SK-N-SH (cell line): ENCODE data around the gene AUTS2. TPM values are rescaled to one million over a fixed set of nuclear protein-coding genes. Genes with fewer than 3 reads are reported as not detected.

ENCODE experiments used
- CTCF ChIA-PET: fragments of 300-600, 350-600 bp; formaldehyde crosslinking; extraction: SDS; loops from one replicate; lab custom pipeline; 2021; lab: Yijun Ruan, JAX
- POLR2A ChIA-PET: fragments of 350-600 bp; sonication (Branson Sonifier 250); formaldehyde crosslinking; extraction: SDS; loops from one replicate; lab custom pipeline; 2020; ENCODE audit warnings: antibody characterized with exemption, inconsistent platforms; lab: Yijun Ruan, JAX
- DNase-seq: peaks from one replicate; pipeline ENCODE4 v3.0.0; 2012
- H2AFZ ChIP-seq: fragments of 200-600 bp; sonication (generic); 2 replicates; pipeline ENCODE4 v1.8.1; 2016; ENCODE audit warnings: antibody characterized with exemption, mild to moderate bottlenecking, low read depth
- H3F3A ChIP-seq: fragments of 200-600 bp; sonication (generic); replicated peaks from 2 replicates; pipeline ENCODE3; 2016; ENCODE audit warnings: antibody characterized with exemption, mild to moderate bottlenecking; ENCODE audit not compliant: insufficient read depth
- H3K27ac ChIP-seq, 2 experiments: fragments of 200-500 bp in 1 of 2; fragments of 200-600 bp in 1 of 2; sonication (Bioruptor generic) in 1 of 2; sonication (generic), shearing (Covaris generic) in 1 of 2; 2 replicates each; pipeline versions ENCODE4 v1.5.1 to v1.6.1; 2014 to 2016; ENCODE audit warnings: low read depth in 2 of 2, inconsistent platforms in 1 of 2, low read length in 1 of 2, mild to moderate bottlenecking in 1 of 2, mixed read lengths in 1 of 2
- H3K27me3 ChIP-seq: fragments of 200-600 bp; sonication (generic), shearing (Covaris generic); 2 replicates; pipeline ENCODE4 v1.6.1; 2016; ENCODE audit warnings: mixed run types; ENCODE audit not compliant: insufficient read depth
- H3K36me3 ChIP-seq, 2 experiments: fragments of 200-500 bp in 1 of 2; fragments of 200-600 bp in 1 of 2; sonication (Bioruptor generic) in 1 of 2; sonication (generic) in 1 of 2; replicated peaks in 1 of 2; 2 replicates each; pipeline versions ENCODE3 to v1.5.1; 2014 to 2016; ENCODE audit warnings: low read length in 1 of 2, mild to moderate bottlenecking in 1 of 2; ENCODE audit not compliant: insufficient read depth in 2 of 2, control insufficient read depth in 1 of 2
- H3K4me1 ChIP-seq, 2 experiments: fragments of 200-500 bp in 1 of 2; fragments of 200-600 bp in 1 of 2; sonication (Bioruptor generic) in 1 of 2; sonication (generic), shearing (Covaris generic) in 1 of 2; 2 replicates each; pipeline versions ENCODE4 v1.5.1 to v1.6.1; 2014 to 2016; ENCODE audit warnings: low read depth in 1 of 2, low read length in 1 of 2, mixed run types in 1 of 2; ENCODE audit not compliant: insufficient read depth in 2 of 2, control insufficient read depth in 1 of 2
- H3K4me2 ChIP-seq: fragments of 200-600 bp; sonication (generic), shearing (Covaris generic); 2 replicates; pipeline ENCODE4 v1.6.1; 2017; ENCODE audit warnings: mixed run types
- H3K4me3 ChIP-seq, 2 experiments: fragments of 200-500 bp in 1 of 2; fragments of 200-600 bp in 1 of 2; sonication (Bioruptor generic) in 1 of 2; sonication (generic), shearing (Covaris generic) in 1 of 2; 2 replicates each; pipeline versions ENCODE4 v1.5.1 to v1.8.1; 2014 to 2016; ENCODE audit warnings: low read depth in 2 of 2, inconsistent platforms in 1 of 2, low read length in 1 of 2, mild to moderate bottlenecking in 1 of 2, mixed read lengths in 1 of 2, moderate library complexity in 1 of 2
- H3K79me2 ChIP-seq: fragments of 200-600 bp; sonication (generic); 2 replicates; pipeline ENCODE4 v1.8.1; 2017; ENCODE audit warnings: mild to moderate bottlenecking; ENCODE audit not compliant: insufficient read depth
- H3K9ac ChIP-seq: fragments of 200-600 bp; sonication (generic); 2 replicates; pipeline ENCODE4 v1.6.1; 2017; ENCODE audit warnings: mixed run types
- H3K9me2 ChIP-seq: fragments of 200-600 bp; sonication (generic); 2 replicates; pipeline ENCODE4 v1.6.1; 2017; ENCODE audit warnings: mixed run types
- H3K9me3 ChIP-seq: fragments of 200-600 bp; sonication (generic); 2 replicates; pipeline ENCODE4 v1.6.1; 2017; ENCODE audit warnings: mixed run types, mild to moderate bottlenecking, moderate library complexity
- H4K20me1 ChIP-seq: fragments of 200-600 bp; sonication (generic); 2 replicates; pipeline ENCODE4 v1.6.1; 2017; ENCODE audit warnings: mild to moderate bottlenecking, mixed run types; ENCODE audit not compliant: insufficient read depth
- ELF1 ChIP-seq: IDR thresholded peaks from 2 replicates; pipeline ENCODE4 v1.4.0; 2012
- EZH2phosphoT487 ChIP-seq: fragments of 200-600 bp; sonication (generic); IDR thresholded peaks from 2 replicates; pipeline ENCODE4 v1.6.1; 2017; ENCODE audit warnings: low read depth, mixed run types, mild to moderate bottlenecking, antibody characterized with exemption, moderate library complexity, borderline replicate concordance
- FOSL2 ChIP-seq: IDR thresholded peaks from 2 replicates; pipeline ENCODE4 v1.4.0; 2012; ENCODE audit warnings: low read depth, mild to moderate bottlenecking, moderate library complexity, borderline replicate concordance
- FOXJ3 ChIP-seq: sonication (generic); formaldehyde crosslinking; IDR thresholded peaks from 2 replicates; pipeline ENCODE4 v1.5.1; 2020; ENCODE audit warnings: mild to moderate bottlenecking, missing genetic modification reagents
- FOXM1 ChIP-seq: IDR thresholded peaks from 2 replicates; pipeline ENCODE4 v1.4.0; 2012; ENCODE audit warnings: low read depth, mild to moderate bottlenecking
- GABPA ChIP-seq: IDR thresholded peaks from 2 replicates; pipeline ENCODE4 v1.4.0; 2012; ENCODE audit warnings: low read depth, mild to moderate bottlenecking
- IRF3 ChIP-seq: fragments of 150-350 bp; IDR thresholded peaks from 2 replicates; pipeline ENCODE4 v1.6.1; 2016; ENCODE audit warnings: mild to moderate bottlenecking, low read depth, low read length
- MEF2A ChIP-seq: IDR thresholded peaks from 2 replicates; pipeline ENCODE4 v1.4.0; 2012; ENCODE audit warnings: low read depth, borderline replicate concordance
- MXI1 ChIP-seq: IDR thresholded peaks from 2 replicates; pipeline ENCODE4 v1.6.1; 2012; ENCODE audit warnings: mild to moderate bottlenecking, low read depth, low read length, improper control_type of control experiment
- RCOR1 ChIP-seq: fragments of 150-350 bp; IDR thresholded peaks from 2 replicates; pipeline ENCODE4 v1.6.1; 2017; ENCODE audit warnings: antibody characterized with exemption, low read length
- REST ChIP-seq: IDR thresholded peaks from 2 replicates; pipeline ENCODE4 v1.6.1; 2012; ENCODE audit warnings: mild to moderate bottlenecking, low read depth, low read length, moderate library complexity
- SIN3A ChIP-seq: IDR thresholded peaks from 2 replicates; pipeline ENCODE4 v1.6.1; 2012; ENCODE audit warnings: low read depth, mild to moderate bottlenecking, low read length, moderate library complexity, borderline replicate concordance
- TAF1 ChIP-seq: IDR thresholded peaks from 2 replicates; pipeline ENCODE4 v1.6.1; 2012; ENCODE audit warnings: low read depth, mild to moderate bottlenecking, low read length, moderate library complexity, borderline replicate concordance
- TCF12 ChIP-seq: IDR thresholded peaks from 2 replicates; pipeline ENCODE4 v1.4.0; 2012
- TEAD4 ChIP-seq: IDR thresholded peaks from 2 replicates; pipeline ENCODE4 v1.4.0; 2012; ENCODE audit warnings: mild to moderate bottlenecking, borderline replicate concordance; ENCODE audit not compliant: insufficient read depth
- USF1 ChIP-seq: IDR thresholded peaks from 2 replicates; pipeline ENCODE4 v1.4.0; 2012; ENCODE audit warnings: low read depth, borderline replicate concordance
- USF2 ChIP-seq: fragments of 150-350 bp; IDR thresholded peaks from 2 replicates; pipeline ENCODE4 v1.6.1; 2017; ENCODE audit warnings: antibody characterized with exemption, low read length, low read depth, borderline replicate concordance
- YY1 ChIP-seq: IDR thresholded peaks from 2 replicates; pipeline ENCODE4 v1.4.0; 2012; ENCODE audit warnings: low read depth, mild to moderate bottlenecking
- ZBTB33 ChIP-seq: IDR thresholded peaks from 2 replicates; pipeline ENCODE4 v1.4.0; 2012; ENCODE audit warnings: low read depth, borderline replicate concordance
- WGBS: methylation state at CpG from one replicate; pipeline ENCODE4 v1.1.6; 2017; ENCODE audit warnings: low lambda C conversion rate; 5-methylcytosine and 5-hydroxymethylcytosine counted together
- polyA plus RNA-seq, 3 experiments: library from polyadenylated mRNA; depleted of rRNA; stranded (reverse); fragments of >200 nt; gene quantifications; 2 replicates each; pipeline ENCODE4 v1.2.3, GENCODE V29; 2012

The AUTS2 gene
- polyA plus RNA-seq, 1 of the 3 experiments (the other 2 are of a cell fraction): 15.6 TPM

- Histone ChIP-seq H3K79me2 (no peaks in the 10 kb centered on the region), H3K9me3 (peaks cover 11% of the 10 kb centered on the region; the same call in 1 of the 2 replicates), H3K4me1 (no peaks in the 10 kb centered on the region; a peak in 1 of 4 replicates), H3K27ac (no peak overlapping the region), H3K4me3 (no peak overlapping the region), H3K4me2 (no peak overlapping the region), H3K9ac (no peak overlapping the region), H3K9me2 (no peaks in the 10 kb centered on the region), H3F3A (no peaks in the 10 kb centered on the region), H3K27me3 (no peaks in the 10 kb centered on the region), H4K20me1 (no peaks in the 10 kb centered on the region), H3K36me3 (no peaks in the 10 kb centered on the region), H2AFZ (no peak overlapping the region)
- ChIA-PET CTCF (interaction anchor here (0.7 to 11.2 kb wide), 4 partner anchors 21 to 931 kb away, joined by 3 to 225 read pairs (median 4); no protein-coding TSS in a partner anchor), POLR2A (no interaction called here)
- no peak for DNase-seq
- 89% methylated on average over 3 of the region's 3 CpGs for whole genome bisulfite sequencing
- TF ChIP-seq FOXJ3 (CRISPR knock-in tag): no peak
- no peak for TF ChIP-seq ELF1
- no peak for TF ChIP-seq TCF12
- no peak for TF ChIP-seq MEF2A
- TF ChIP-seq TAF1: no peak
- no peak for TF ChIP-seq FOXM1
- TF ChIP-seq SIN3A: no peak
- no peak for TF ChIP-seq USF2
- TF ChIP-seq GABPA: no peak
- no peak for TF ChIP-seq RCOR1
- no peak for TF ChIP-seq IRF3
- no peak for TF ChIP-seq ZBTB33
- TF ChIP-seq EZH2phosphoT487: no peak
- no peak for TF ChIP-seq YY1
- no peak for TF ChIP-seq REST
- no peak for TF ChIP-seq FOSL2
- TF ChIP-seq MXI1: no peak
- no peak for TF ChIP-seq TEAD4
- TF ChIP-seq USF1: no peak
- TF ChIP-seq, all 33 proteins: peak for 0
These were observed 556.4 kb downstream of the AUTS2 start for GRCh38 chr7:70154521-70155180.
